Measurements from ENCODE around the gene NACA2. TPM values are rescaled to one million over a fixed set of nuclear protein-coding genes. Genes with fewer than 3 reads are reported as not detected.

Gene NACA2
- total RNA-seq, 1 experiment from 2014 or later, result not detected

DNA sequence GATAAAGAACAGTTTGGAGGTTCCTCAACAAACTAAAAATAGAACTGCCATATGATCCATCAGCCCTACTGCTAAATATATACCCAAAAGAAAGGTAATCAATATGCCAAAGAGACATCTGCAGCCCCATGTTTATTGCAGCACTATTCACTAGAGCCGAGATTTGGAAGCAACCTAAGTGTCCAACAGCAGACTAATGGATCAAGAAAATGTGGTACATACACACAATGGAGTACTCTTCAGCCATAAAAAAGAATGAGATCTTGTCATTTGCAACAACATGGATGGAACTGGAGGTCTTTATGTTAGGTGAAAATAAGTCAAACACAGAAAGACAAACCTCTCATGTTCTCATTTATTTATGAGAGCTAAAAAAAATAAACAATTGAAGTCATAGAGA lies 48.8 kb upstream of the NACA2 start:
- H3K23me2 ChIP-seq (ENCODE audit: insufficient read length, low read depth, low read length, poor library complexity, severe bottlenecking), result no peaks in the 10 kb centered on the region
- H3K4me2 ChIP-seq (ENCODE audit: insufficient read depth, insufficient read length, low read length), result no peak overlapping the region
- no peaks in the 10 kb centered on the region for H3K79me1 ChIP-seq (ENCODE audit: insufficient read depth, low read depth, low read length, poor library complexity, severe bottlenecking)
- H3K56ac ChIP-seq (ENCODE audit: insufficient read length, low read depth, low read length), result no peak overlapping the region
- no peaks in the 10 kb centered on the region for H3K9me3 ChIP-seq (ENCODE audit: control insufficient read depth, low read depth, low read length)
- no peak overlapping the region for H4K8ac ChIP-seq (replicated peaks; ENCODE audit: insufficient read length, low read depth, low read length)
- no peak overlapping the region for H3K23ac ChIP-seq (ENCODE audit: insufficient read length, low read depth, low read length)
- no peak overlapping the region for H3K18ac ChIP-seq (ENCODE audit: insufficient read length, low read depth, low read length)
- Mint-ChIP-seq H3K27ac (no peak overlapping the region), H3K4me3 (no peak overlapping the region), H3K36me3 (ENCODE audit: insufficient read depth in 1 of 3, low read depth in 3 of 3) (no peaks in the 10 kb centered on the region), H3K9me3 (peaks cover 4 to 6% of the 10 kb centered on the region in 2 experiments), H3K4me1 (no peaks in the 10 kb centered on the region), H3K27me3 (ENCODE audit: low read depth) (no peaks in the 10 kb centered on the region; the same call in 1 of the 2 replicates)
- no peak overlapping the region for H3K14ac ChIP-seq (ENCODE audit: insufficient read depth, low read length)
- no peaks in the 10 kb centered on the region for H4K20me1 ChIP-seq (ENCODE audit: control insufficient read depth, insufficient read depth, insufficient read length)
- H3K9ac ChIP-seq (ENCODE audit: extremely low read depth, insufficient read length, low read length), result no peak overlapping the region
- H2BK15ac ChIP-seq (ENCODE audit: low read depth, low read length), result no peak overlapping the region
- H2AK5ac ChIP-seq (ENCODE audit: insufficient read length, low read length), result no peak overlapping the region
- H3K79me2 ChIP-seq (ENCODE audit: insufficient read depth, low read length), result no peaks in the 10 kb centered on the region
- no peak overlapping the region for H3K27ac ChIP-seq (ENCODE audit: insufficient read length, low read depth, low read length)
- DNase-seq, result no peak
- no peak overlapping the region for H4K5ac ChIP-seq (ENCODE audit: insufficient read length, low read depth, low read length)
- H4K91ac ChIP-seq (ENCODE audit: insufficient read length, low read depth, low read length), result no peak overlapping the region
- H2BK5ac ChIP-seq (ENCODE audit: insufficient read length, low read length), result no peak overlapping the region
- H2AFZ ChIP-seq (ENCODE audit: low read length), result no peak overlapping the region
- no peaks in the 10 kb centered on the region for H3K27me3 ChIP-seq (ENCODE audit: insufficient read depth, low read length)
- H2BK120ac ChIP-seq (ENCODE audit: low read depth, low read length, poor library complexity, severe bottlenecking), result no peak overlapping the region
- no peak overlapping the region for H2BK20ac ChIP-seq (ENCODE audit: low read depth, low read length, poor library complexity, severe bottlenecking)
- TF ChIP-seq, protein P1, sequence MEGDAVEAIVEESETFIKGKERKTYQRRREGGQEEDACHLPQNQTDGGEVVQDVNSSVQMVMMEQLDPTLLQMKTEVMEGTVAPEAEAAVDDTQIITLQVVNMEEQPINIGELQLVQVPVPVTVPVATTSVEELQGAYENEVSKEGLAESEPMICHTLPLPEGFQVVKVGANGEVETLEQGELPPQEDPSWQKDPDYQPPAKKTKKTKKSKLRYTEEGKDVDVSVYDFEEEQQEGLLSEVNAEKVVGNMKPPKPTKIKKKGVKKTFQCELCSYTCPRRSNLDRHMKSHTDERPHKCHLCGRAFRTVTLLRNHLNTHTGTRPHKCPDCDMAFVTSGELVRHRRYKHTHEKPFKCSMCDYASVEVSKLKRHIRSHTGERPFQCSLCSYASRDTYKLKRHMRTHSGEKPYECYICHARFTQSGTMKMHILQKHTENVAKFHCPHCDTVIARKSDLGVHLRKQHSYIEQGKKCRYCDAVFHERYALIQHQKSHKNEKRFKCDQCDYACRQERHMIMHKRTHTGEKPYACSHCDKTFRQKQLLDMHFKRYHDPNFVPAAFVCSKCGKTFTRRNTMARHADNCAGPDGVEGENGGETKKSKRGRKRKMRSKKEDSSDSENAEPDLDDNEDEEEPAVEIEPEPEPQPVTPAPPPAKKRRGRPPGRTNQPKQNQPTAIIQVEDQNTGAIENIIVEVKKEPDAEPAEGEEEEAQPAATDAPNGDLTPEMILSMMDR (conservative IDR thresholded peaks at IDR 0.05), result no peak
- H3T11ph ChIP-seq (ENCODE audit: low read length), result no peak overlapping the region
- no peak overlapping the region for H2BK12ac ChIP-seq (ENCODE audit: insufficient read length, low read depth, low read length)
- WGBS (ENCODE audit: extremely low coverage, insufficient read length, low lambda C conversion rate), result no CpG with 5 or more reads among the region's 1 CpG
- H3K4ac ChIP-seq (ENCODE audit: low read depth, low read length), result no peak overlapping the region
- no peaks in the 10 kb centered on the region for H3K4me1 ChIP-seq (ENCODE audit: insufficient read depth, low read length)
